Measurements from ENCODE around the gene KRT84.
"Not testable (repeated sequence)": the region's sequence is repeated elsewhere in the genome, so short reads cannot be mapped to it uniquely, and the experiment has no call there.

The KRT84 gene

DNA sequence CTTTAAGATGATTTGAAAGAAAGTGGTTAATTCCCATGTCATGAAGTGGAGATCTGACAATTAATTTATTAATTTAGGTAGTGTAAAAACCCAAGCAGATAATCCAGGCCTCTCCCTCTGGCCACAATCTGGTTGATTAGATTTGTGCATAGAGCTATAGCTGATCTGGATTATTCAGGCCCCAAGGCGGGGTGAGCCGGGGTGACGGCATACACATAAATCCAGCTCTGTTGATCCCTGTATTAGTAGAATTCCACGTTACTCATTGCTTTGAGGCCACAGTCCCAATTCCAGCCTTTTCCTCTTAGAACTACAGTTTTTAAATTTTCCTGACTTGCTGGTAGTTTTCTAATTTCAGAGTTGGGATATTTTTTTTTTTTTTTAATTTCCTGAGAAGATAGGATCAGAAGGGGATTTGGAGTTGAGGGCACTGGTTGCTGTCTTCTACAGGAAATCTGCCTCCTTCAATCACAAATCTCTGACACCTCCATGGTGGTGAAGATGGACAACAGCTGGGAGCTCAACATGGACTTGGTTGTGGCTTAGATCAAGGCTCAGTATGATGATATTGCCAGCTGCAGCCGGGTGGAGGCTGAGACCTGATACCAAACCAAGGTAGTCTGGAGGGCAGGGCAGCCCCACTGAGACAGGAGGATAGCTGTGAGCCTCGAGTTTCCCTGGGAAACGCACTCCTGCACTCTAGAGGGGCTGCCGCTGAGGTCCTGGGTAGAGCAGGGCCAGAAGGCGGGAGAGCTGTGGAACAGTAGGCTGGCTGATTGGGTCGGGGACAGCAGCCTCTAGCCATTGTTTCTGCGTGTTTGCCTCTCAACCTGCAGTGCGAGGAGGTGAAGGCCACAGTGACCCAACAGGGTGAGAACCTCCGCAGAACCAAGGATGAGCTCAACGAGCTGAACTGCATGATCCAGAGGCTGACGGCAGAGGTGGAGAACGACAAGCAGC lies 37.6 kb downstream of the KRT84 start:
- H3K4me3 ChIP-seq (ENCODE audit: low read depth, low read length): no peak overlapping the region
- TF ChIP-seq, protein P1, sequence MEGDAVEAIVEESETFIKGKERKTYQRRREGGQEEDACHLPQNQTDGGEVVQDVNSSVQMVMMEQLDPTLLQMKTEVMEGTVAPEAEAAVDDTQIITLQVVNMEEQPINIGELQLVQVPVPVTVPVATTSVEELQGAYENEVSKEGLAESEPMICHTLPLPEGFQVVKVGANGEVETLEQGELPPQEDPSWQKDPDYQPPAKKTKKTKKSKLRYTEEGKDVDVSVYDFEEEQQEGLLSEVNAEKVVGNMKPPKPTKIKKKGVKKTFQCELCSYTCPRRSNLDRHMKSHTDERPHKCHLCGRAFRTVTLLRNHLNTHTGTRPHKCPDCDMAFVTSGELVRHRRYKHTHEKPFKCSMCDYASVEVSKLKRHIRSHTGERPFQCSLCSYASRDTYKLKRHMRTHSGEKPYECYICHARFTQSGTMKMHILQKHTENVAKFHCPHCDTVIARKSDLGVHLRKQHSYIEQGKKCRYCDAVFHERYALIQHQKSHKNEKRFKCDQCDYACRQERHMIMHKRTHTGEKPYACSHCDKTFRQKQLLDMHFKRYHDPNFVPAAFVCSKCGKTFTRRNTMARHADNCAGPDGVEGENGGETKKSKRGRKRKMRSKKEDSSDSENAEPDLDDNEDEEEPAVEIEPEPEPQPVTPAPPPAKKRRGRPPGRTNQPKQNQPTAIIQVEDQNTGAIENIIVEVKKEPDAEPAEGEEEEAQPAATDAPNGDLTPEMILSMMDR (IDR thresholded peaks at IDR 0.05; ENCODE audit: low read depth, low read length): no peak

- H3K4me3 ChIP-seq (ENCODE audit: low read depth, low read length): no peak overlapping the region
- TF ChIP-seq, protein P1 (IDR thresholded peaks at IDR 0.05; ENCODE audit: low read depth, low read length): no peak
Measured at GRCh38 chr12:52347016-52347415, 38.4 kb downstream of the KRT84 start.

- TF ChIP-seq, protein P1 (IDR thresholded peaks at IDR 0.05; ENCODE audit: low read depth, low read length): no peak
- H3K4me3 ChIP-seq (ENCODE audit: low read depth, low read length): no peak overlapping the region
Measured at GRCh38 chr12:52346593-52346992, 38.9 kb downstream of the KRT84 start.

DNA sequence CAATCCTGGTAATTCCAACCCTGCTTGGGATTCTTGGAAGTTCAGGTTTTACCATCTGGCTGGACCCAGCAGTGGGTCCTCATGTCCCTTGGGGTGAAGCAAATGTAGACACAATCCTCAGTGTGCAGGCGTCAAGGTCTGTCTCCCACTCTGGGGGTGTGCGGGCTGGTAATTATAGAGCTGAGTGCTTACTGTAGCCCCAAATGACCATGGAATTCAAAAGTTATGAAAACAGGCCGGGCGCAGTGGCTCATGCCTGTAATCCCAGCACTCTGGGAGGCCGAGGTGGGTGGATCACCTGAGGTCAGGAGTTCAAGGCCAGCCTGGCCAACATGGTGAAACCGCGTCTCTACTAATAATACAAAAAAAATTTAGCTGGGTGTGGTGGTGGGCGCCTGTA lies 40.4 kb downstream of the KRT84 start:
- H3K4me3 ChIP-seq (ENCODE audit: low read depth, low read length): not testable (repeated sequence)

DNA sequence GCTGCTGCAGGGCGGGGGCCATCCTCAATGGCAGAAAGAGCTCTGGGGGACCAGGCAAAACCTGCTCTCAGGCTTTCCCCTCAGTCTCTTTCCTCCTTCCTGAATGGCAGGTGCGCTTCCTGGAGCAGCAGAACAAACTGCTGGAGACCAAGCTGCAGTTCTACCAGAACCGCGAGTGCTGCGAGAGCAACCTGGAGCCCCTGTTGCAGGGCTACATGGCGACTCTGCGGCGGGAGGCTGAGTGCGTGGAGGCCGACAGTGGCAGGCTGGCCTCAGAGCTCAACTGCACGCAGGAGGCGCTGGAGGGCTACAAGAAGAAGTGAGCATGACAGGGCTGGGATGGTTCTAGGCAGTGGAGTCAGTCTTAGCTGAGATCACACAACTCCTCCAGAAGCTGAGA lies 41.3 kb downstream of the KRT84 start:
- TF ChIP-seq, protein P1 (IDR thresholded peaks at IDR 0.05; ENCODE audit: low read depth, low read length): no peak
- H3K4me3 ChIP-seq (ENCODE audit: low read depth, low read length): no peak overlapping the region

- TF ChIP-seq, protein P1 (IDR thresholded peaks at IDR 0.05; ENCODE audit: low read depth, low read length): no peak
- no peak overlapping the region for H3K4me3 ChIP-seq (ENCODE audit: low read depth, low read length)
Measured at GRCh38 chr12:52343550-52343949, 41.9 kb downstream of the KRT84 start.

DNA sequence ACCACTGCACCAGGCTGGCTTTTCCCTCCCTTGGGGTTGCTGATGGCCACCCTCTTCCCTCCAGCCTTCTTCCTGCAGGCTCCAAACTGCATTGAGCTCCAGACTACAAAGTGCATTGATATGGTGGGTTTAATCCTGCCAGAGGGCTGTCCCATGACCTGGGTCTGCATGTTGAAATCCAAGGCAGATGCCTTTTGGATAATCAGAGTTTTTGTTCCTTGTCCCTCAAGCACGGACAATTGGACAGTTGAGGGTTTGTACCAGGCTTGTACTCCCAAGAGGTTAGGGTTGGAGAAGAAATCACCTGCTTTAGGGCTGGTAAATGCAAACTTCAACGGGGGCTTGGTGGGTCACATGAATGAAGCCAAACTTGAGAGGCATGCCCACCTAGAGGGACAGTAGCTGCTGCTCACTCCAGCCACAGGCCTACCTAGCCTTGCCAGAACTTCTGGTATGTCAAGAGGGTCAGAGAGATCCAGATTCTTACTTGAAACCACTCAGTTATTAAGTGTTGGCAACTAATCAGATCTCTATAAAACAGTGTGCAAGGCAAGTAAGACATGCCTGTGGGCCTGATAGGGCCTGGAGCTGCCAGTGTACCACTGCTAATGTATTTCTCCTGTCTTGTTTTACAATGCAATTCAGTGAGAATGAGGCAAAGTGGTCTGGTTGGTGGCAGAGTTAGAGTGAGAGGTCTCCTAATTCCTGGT lies 42.5 kb downstream of the KRT84 start:
- no peak overlapping the region for H3K4me3 ChIP-seq (ENCODE audit: low read depth, low read length)
- TF ChIP-seq, protein P1 (IDR thresholded peaks at IDR 0.05; ENCODE audit: low read depth, low read length): no peak
